WTC11 (cell line): ENCODE results near the gene NUDT14. TPM values are rescaled to one million over a fixed set of nuclear protein-coding genes. Genes with fewer than 3 reads are reported as not detected.

ENCODE experiments used
- ATAC-seq: fragments of 200-7000 bp; cut with Tn5 transposase; 2 replicates; pipeline ENCODE4 v1.10.0; 2021; ENCODE audit warnings: mild to moderate bottlenecking, moderate library complexity
- CTCF ChIA-PET: fragments of 300-600 bp; sonication (Branson Sonifier 250); formaldehyde crosslinking; loops from one replicate; lab custom pipeline; 2021; ENCODE audit warnings: antibody characterized with exemption; lab: Charles Lee
- POLR2A ChIA-PET: fragments of 350-600 bp; sonication (Branson Sonifier 250); formaldehyde crosslinking; loops from one replicate; lab custom pipeline; 2021; ENCODE audit warnings: antibody characterized with exemption; lab: Charles Lee
- DNase-seq: peaks from one replicate; pipeline ENCODE4 v3.0.0; 2021; ENCODE audit warnings: low spot score
- H3K27ac Mint-ChIP-seq: 2 replicates; pipeline ENCODE4 v1.8.0; 2021; ENCODE audit warnings: mixed read lengths
- H3K27me3 Mint-ChIP-seq: 2 replicates; pipeline ENCODE4 v1.8.0; 2021; ENCODE audit warnings: low read depth, mild to moderate bottlenecking, moderate library complexity, mixed read lengths
- H3K36me3 Mint-ChIP-seq: 2 replicates; pipeline ENCODE4 v1.8.0; 2021; ENCODE audit warnings: mixed read lengths
- H3K4me1 Mint-ChIP-seq: 2 replicates; pipeline ENCODE4 v1.8.0; 2022; ENCODE audit warnings: mixed read lengths
- H3K4me3 Mint-ChIP-seq: 2 replicates; pipeline ENCODE4 v1.8.0; 2021; ENCODE audit warnings: mild to moderate bottlenecking, moderate library complexity, mixed read lengths
- H3K9me3 Mint-ChIP-seq: 2 replicates; pipeline ENCODE4 v1.8.0; 2021; ENCODE audit warnings: mixed read lengths
- CDX4 ChIP-seq: fragments of 250-450 bp; sonication (Bioruptor Pico); IDR thresholded peaks from 2 replicates; pipeline ENCODE4 v1.9.0; 2021; ENCODE audit warnings: moderate library complexity, mild to moderate bottlenecking, inconsistent platforms, borderline replicate concordance
- CREM ChIP-seq: sonication (generic); formaldehyde crosslinking; IDR thresholded peaks from 2 replicates; pipeline ENCODE4 v1.8.1; 2022; ENCODE audit warnings: mild to moderate bottlenecking, missing genetic modification reagents, moderate library complexity
- CTCF ChIP-seq: fragments of 200-600 bp; IDR thresholded peaks from 2 replicates; pipeline ENCODE4 v1.8.0; 2022; ENCODE audit warnings: antibody characterized with exemption
- ERG ChIP-seq: fragments of 250-450 bp; sonication (Bioruptor Pico); IDR thresholded peaks from 2 replicates; pipeline ENCODE4 v1.8.0; 2021; ENCODE audit warnings: mild to moderate bottlenecking
- ETV6 ChIP-seq: sonication (generic); formaldehyde crosslinking; IDR thresholded peaks from 2 replicates; pipeline ENCODE4 v1.8.1; 2022; ENCODE audit warnings: mild to moderate bottlenecking, missing genetic modification reagents
- FOXP4 ChIP-seq: sonication (generic); formaldehyde crosslinking; IDR thresholded peaks from 2 replicates; pipeline ENCODE4 v1.8.0; 2022; ENCODE audit warnings: mild to moderate bottlenecking, missing genetic modification reagents
- HMGA2 ChIP-seq: fragments of 250-450 bp; sonication (Bioruptor Pico); IDR thresholded peaks from 2 replicates; pipeline ENCODE4 v1.4.0; 2021; ENCODE audit warnings: mild to moderate bottlenecking, moderate library complexity
- MYBL2 ChIP-seq: sonication (generic); formaldehyde crosslinking; IDR thresholded peaks from 2 replicates; pipeline ENCODE4 v1.8.1; 2023; ENCODE audit warnings: mild to moderate bottlenecking, moderate library complexity, missing genetic modification reagents
- NR1H2 ChIP-seq: sonication (generic); formaldehyde crosslinking; IDR thresholded peaks from 2 replicates; pipeline ENCODE4 v1.9.0; 2021; ENCODE audit warnings: mild to moderate bottlenecking, moderate library complexity, missing genetic modification reagents
- NR3C1 ChIP-seq: sonication (generic); formaldehyde crosslinking; conservative IDR thresholded peaks from 2 replicates; pipeline ENCODE4 v1.8.1; 2023; ENCODE audit warnings: low read depth, mild to moderate bottlenecking, missing genetic modification reagents
- OVOL2 ChIP-seq: fragments of 250-450 bp; sonication (Bioruptor Pico); IDR thresholded peaks from 2 replicates; pipeline ENCODE4 v1.9.0; 2021; ENCODE audit warnings: mild to moderate bottlenecking, borderline replicate concordance
- PRDM15 ChIP-seq: sonication (generic); formaldehyde crosslinking; IDR thresholded peaks from 2 replicates; pipeline ENCODE4 v1.8.0; 2022; ENCODE audit warnings: missing genetic modification reagents
- RELA ChIP-seq: sonication (generic); formaldehyde crosslinking; IDR thresholded peaks from 2 replicates; pipeline ENCODE4 v1.8.1; 2022; ENCODE audit warnings: missing genetic modification reagents, mild to moderate bottlenecking, borderline replicate concordance
- ZBTB43 ChIP-seq: sonication (generic); formaldehyde crosslinking; IDR thresholded peaks from 2 replicates; pipeline ENCODE4 v1.8.1; 2023; ENCODE audit warnings: mild to moderate bottlenecking, missing genetic modification reagents
- ZNF396 ChIP-seq: fragments of 250-450 bp; sonication (Bioruptor Pico); IDR thresholded peaks from 2 replicates; pipeline ENCODE4 v1.8.0; 2021; ENCODE audit warnings: mild to moderate bottlenecking, moderate library complexity, borderline replicate concordance
- ZNF512 ChIP-seq: sonication (generic); formaldehyde crosslinking; IDR thresholded peaks from 2 replicates; pipeline ENCODE4 v1.8.1; 2022; ENCODE audit warnings: missing genetic modification reagents, borderline replicate concordance
- total RNA-seq: library from RNA; stranded (reverse); gene quantifications from 3 replicates; pipeline ENCODE4 v1.2.3, GENCODE V29; 2021

NUDT14 gene
- total RNA-seq, 1 experiment from 2014 or later, result 35.4 TPM

GRCh38 chr14:105160776-105161175 lies 20.3 kb downstream of the NUDT14 start:
- no peaks in the 10 kb centered on the region for H3K36me3 Mint-ChIP-seq
- H3K4me1 Mint-ChIP-seq, result no peaks in the 10 kb centered on the region; the same call in 1 of the 2 replicates
- no peak overlapping the region for H3K27ac Mint-ChIP-seq
- TF ChIP-seq MYBL2 (CRISPR knock-in tag), result no peak
- no peak for TF ChIP-seq NR3C1
- TF ChIP-seq FOXP4 (CRISPR knock-in tag), result no peak
- no peak for TF ChIP-seq HMGA2
- TF ChIP-seq ETV6 (CRISPR knock-in tag), result no peak
- no peak for TF ChIP-seq CREM (CRISPR knock-in tag)
- no peak for TF ChIP-seq ZNF396 (CRISPR knock-in tag)
- TF ChIP-seq ZNF512, result no peak
- no peak for TF ChIP-seq OVOL2
- TF ChIP-seq RELA, result no peak
- no peak for TF ChIP-seq CTCF
- no peak for TF ChIP-seq PRDM15 (CRISPR knock-in tag)
- no peak for TF ChIP-seq NR1H2 (CRISPR knock-in tag)
- TF ChIP-seq ERG (CRISPR knock-in tag), result no peak
- TF ChIP-seq CDX4 (CRISPR knock-in tag), result no peak
- no peak for TF ChIP-seq ZBTB43 (CRISPR knock-in tag)
- no peak overlapping the region for H3K4me3 Mint-ChIP-seq
- no peak for DNase-seq
- POLR2A ChIA-PET, result interaction anchor here (0.7 kb wide), 1 partner anchor 237 kb away, joined by 3 read pairs; the partner anchor contains the start of gene TEX22
- no peaks in the 10 kb centered on the region for H3K9me3 Mint-ChIP-seq
- no peaks in the 10 kb centered on the region; the same call in 1 of the 2 replicates for H3K27me3 Mint-ChIP-seq
- no peak for ATAC-seq
- CTCF ChIA-PET, result interaction anchor here (0.7 to 1.9 kb wide), 4 partner anchors 67 to 117 kb away, joined by 3 to 6 read pairs (median 5); no protein-coding TSS in a partner anchor
